GM21515 (cell line): ENCODE results near the gene FCRL6.

Experiments
- ATAC-seq: cut with Tn5 transposase; IDR thresholded peaks from one replicate; pipeline ENCODE4 v1.9.1; 2021; ENCODE audit not compliant: unreplicated experiment

The FCRL6 gene

GRCh38 chr1:159861218-159861617 lies 59.1 kb downstream of the FCRL6 start:
- no peak for ATAC-seq

DNA sequence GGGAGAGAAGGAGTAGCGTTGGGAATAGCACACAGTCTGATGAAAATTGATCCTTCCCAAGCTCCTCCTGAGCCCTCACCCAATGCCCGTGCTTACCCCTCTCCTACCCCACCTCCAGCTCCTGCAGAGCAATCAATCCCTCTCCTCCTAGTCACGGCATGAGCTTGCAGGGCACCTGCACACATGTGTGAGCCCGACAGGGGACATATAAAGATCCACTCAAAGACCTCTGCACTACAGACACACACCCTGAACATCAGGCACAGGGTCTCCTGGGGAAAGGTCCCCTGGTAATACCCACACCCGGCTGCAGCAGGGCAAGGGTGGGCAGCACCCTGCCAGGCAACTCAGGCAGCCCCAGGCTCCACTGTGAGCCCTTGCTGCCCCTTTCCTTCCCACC lies 59.9 kb downstream of the FCRL6 start:
- ATAC-seq = no peak

- no peak for ATAC-seq
Observed at GRCh38 chr1:159862557-159862956, 60.4 kb downstream of the FCRL6 start, which contains the start of gene VSIG8. VSIG8 (minus strand) TSS chr1:159862657; CDS start chr1:159862521, 136 bp downstream.

GRCh38 chr1:159864262-159864661 lies 62.1 kb downstream of the FCRL6 start:
- ATAC-seq = no peak
